ENCODE results near the gene ZRANB1.

Gene ZRANB1

DNA sequence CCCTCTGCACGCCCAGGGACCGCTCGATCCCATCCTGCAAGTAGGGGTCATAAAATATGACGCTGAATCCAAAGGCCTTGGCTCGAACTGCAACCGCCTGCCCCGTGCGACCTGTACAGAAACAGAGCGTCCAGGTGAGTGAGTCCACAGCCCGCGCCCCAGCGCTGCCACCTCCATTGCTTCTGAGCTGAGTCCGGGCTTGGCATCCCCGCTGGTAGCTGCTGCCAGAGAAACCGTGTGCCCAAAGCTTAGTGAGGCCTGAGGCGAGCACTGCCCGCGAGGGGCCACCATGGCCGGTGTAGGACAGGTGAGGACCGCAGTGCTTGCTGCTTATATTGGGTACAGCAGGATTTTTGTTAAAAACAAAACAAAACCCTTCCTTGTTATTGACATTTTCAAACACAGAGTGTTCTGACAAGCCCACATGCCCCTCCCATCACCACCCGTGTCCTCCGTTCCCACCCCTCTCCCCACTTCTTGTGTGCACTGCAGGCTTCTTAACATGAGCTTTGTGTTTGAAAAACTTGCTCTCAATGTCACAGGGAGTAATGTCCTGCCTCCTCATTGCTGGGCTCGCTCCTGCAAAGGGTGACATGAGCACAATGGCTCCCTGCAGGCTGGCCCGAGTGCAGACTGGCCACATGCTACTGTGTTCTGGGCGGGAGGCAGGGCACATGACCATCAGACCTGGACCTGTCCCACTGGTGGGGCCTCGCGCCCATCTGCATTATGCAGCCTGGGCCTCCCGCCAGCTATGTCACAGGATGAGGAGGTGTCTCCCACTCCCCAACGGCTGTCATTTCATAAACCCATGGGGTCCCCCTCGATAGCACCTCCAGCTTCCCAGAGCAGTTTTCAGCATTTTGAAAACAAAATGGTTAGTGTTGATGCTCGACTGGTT, 52.9 kb downstream of the ZRANB1 start:
- DNase-seq (ENCODE audit: low read depth), result no peak

DNA sequence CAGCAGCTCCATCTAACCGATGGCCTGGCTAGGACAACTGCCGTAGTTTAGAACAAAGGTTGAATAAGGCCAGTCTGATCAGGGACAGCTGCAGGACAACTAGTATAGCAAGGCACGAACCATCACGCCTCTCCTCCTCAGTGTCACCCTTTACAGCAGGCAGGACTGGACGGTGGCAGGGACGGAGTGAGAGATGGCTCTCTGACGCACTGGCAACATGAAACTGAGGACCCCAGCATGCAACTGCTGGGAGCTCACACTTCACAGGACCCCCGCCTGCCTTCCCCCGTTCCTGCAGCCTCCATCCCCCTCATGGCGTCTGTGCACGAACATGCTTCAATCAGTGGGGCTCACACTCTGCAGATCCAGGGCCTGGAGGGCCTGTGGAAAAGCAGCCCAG, 53.7 kb downstream of the ZRANB1 start:
- DNase-seq (ENCODE audit: low read depth), result no peak

DNA sequence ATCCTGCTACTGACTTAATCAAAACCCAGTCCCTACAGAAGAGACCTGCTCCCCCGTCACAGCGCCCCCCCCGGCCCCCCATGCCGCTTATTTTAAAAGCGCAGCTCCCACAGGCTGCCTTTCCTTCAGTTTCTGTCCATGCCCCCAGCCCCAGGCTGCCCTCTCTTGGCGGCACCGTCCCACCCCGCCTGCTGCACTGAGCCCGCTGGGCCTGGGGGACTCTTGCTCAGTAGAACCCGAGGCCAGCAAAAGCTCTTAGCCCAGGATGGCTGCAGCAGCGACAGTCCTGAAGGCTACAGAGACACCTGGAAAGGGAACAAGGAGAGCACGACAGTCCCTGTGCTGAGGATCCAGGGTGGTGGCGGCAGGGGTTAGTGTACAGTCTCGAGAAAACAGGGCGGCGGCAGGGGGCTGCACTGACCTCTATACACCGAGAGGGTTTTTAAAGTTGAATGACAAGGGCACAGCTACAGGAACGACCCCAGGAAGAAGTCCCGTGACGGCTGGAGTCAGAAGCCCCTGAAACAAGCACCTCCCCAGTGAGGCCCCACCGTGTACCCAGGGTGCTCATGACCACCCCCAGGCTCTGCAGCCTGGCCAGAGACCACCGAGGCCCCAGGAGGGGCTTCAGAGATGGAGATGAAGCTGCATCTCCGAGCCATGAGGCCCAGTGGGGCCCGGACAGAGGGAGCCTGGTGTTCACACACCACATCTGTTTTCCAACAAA, 54.4 kb downstream of the ZRANB1 start:
- no peak for DNase-seq (ENCODE audit: low read depth)

DNA sequence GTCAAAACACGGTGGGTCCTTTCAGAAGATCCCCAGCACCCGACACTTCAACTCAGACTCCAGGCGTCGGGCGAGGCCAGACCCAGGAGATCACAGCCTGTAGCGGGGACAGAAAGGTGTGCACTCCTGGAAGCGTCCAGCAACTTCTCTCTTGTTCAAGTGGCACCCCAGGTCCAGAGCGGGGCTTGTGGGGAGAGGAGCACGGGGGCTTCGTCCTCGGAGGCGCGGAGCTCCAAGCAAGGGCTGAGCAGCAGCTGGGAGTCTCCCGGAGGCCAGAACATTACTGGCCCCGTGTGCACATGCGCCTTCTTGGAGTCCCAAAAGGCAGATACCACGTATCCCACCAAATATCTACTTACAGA, 54.9 kb downstream of the ZRANB1 start:
- no peak for DNase-seq (ENCODE audit: low read depth)

DNA sequence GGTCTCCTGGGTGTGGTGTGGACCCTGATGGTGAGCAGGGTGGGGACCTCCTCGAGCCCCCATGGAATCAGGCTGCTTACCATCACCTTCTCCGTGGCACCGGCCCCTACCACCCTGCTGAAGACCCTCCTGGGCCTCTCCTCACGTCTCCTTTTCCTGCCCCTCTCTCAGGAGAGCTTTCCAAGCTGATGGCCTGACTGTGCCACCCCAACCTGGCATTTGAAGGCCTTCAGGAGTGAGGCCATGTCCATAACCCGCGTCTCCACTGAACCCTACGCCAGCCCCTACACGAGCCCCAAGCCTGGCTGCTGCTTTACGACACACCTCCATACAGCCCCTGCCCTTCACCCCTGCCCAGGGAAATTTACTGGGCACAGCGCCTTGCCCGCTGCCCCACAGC, 55.4 kb downstream of the ZRANB1 start:
- no peak for DNase-seq (ENCODE audit: low read depth)

DNA sequence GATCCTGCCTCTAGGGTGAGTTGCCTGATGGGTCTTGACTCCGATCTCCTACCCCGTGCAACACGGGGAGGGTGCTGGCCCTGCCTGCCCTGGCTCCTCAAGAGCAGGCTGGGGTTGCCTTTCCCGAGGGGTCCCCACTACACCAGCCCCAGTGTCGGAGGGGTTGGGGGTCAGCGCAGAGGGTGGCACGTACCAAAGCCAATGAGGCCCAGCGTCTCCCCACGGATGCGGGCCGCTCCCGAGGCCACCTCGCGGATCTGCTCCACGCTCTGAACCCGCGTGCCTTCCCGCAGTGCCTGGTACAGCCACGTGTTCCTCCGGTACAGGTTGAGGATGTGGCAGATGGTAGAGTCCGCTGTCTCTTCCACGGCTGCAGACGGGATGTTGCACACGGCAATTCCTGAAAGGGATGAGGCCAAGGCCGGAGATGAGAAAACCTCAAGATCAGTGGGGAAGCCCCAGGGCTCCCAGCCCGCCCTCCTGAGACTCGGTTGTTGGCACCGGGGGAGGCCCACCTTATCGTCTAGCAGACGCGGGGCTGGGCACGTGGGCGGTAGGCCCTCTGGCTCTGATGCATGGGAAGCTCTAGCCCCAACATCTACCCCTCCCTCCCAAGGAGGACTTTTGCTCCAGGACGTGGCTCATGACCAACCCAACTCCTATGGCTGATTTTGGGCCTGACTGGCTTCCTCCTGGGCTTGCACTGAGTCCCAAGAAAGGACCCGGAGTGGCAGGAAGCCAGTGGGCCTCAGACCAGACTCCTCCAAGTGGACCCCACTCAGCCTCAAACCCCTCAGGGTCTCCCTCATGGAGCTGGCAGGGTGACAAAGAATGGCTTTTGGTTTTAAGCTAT, 56.1 kb downstream of the ZRANB1 start:
- no peak for DNase-seq (ENCODE audit: low read depth)

DNA sequence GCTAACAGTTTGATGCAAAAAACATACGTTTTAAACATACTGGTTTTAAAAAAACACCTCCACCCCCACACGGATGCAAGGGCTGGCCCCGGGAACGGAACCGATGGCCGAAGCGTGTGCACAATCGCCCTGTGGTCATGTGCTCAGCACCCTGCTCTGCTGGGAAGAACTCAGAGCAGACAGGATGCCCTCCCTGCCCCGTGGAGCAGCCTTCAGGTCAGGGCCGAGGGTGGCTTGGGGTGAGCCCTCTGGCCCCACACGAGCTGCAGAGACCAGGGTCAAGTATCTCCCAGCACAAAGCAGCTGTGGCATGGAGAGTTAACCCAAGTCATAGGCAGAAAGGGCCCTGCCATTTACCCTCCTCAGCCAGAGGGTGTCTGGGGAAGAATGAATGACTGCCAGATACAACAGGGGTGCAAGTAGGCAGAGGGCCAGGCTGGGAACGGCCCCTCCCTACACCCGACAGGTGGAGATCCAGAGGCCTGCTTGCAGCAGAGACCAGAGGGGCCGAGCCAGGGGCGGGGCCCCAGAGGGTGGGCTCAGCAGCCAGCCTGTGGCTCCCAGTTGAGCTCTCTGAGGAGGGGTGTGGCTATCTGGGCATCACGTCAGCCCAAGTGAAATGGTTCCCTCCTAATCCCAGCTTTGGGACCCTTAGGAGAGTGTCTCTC, 56.8 kb downstream of the ZRANB1 start:
- no peak for DNase-seq (ENCODE audit: low read depth)

DNA sequence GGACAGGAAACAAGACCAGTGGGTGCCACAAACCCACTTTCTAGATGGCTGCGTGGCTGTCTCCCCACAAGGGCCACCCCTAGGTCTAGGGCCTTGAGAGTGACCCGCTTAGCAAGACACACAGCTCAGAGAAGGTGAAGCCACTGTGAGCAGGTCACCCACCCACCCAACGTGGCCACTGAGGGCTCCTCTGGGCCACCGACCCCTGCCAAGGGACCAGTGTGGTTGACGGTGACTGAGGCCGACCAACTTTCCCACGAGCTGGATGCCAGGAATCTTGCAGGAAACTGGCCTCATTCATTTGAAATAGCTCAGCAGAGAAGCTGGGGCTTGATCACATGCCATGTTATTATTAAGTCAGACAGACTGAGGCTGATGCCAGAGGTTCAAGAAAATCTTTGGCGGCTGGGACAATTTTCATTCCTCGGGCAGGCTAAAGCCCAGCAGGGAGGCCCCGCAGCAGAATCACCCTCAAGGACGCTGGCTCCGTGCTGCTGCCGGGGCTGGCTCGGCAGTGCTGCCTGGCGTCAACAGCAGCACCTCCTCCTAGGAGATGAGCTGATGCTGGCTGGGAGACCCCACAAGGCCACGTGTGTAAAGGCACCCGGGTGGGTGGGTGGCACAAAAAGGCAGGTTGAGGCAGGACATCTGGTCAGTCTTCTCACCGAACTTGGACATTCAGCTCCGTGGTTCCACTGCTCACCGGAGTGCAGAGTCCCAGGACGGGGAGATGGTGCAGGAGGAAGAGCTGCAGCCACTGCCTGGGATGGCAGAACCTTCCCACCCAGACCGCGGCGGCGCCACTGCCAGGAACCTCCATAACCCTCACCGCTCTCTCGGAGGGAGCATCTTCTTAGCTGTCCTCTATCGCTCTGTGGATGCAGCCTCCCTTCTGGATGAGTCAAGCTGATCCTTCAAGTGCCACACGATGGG, 57.8 kb downstream of the ZRANB1 start:
- DNase-seq (ENCODE audit: low read depth), result peak; percentile 91

DNA sequence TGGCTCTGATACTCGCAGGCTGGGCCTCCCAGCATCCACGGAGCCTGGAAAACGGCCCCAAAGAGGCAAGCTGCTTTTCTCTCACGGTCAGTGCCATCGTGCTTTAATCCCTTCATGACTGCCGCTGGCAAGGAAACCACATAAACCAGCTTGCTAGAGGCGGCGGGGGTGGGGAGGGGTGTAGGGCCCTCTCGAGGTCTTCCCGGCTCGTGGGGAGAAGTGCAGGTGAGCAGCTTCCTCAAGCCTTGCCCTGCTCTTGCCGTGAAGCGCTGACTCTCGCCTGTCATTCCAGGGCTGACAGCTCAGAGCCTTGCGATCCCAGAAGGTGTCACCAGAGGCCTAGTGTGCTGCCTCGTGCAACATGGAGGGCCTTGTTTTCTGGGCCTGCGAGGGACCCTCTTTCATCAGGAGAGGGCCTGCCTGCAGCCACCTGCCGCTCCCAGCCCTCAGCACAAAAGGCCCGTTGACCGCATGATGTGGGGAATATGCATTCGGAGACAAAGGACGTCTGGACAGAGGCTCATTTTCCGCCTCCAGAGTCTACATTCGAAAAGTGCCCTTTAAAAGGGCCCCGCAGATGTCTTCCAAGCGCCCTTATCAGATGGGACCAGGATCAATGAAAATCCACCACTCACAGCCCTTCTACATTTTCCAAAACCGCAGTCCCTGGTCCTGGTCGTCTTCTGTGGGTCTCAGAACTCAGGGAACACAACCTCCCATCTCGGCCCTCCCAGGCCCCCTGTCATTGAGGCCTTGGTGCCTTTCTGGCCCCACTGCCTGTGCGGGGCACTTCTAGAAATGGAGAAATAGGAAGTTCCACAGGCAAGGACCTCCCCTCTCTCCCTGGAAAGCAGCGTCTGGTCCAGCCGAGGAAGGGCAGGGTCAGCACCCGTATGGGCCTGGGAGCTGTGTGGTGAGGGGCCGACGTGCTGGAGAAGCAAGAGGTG, 58.7 kb downstream of the ZRANB1 start:
- DNase-seq (ENCODE audit: low read depth), result no peak

DNA sequence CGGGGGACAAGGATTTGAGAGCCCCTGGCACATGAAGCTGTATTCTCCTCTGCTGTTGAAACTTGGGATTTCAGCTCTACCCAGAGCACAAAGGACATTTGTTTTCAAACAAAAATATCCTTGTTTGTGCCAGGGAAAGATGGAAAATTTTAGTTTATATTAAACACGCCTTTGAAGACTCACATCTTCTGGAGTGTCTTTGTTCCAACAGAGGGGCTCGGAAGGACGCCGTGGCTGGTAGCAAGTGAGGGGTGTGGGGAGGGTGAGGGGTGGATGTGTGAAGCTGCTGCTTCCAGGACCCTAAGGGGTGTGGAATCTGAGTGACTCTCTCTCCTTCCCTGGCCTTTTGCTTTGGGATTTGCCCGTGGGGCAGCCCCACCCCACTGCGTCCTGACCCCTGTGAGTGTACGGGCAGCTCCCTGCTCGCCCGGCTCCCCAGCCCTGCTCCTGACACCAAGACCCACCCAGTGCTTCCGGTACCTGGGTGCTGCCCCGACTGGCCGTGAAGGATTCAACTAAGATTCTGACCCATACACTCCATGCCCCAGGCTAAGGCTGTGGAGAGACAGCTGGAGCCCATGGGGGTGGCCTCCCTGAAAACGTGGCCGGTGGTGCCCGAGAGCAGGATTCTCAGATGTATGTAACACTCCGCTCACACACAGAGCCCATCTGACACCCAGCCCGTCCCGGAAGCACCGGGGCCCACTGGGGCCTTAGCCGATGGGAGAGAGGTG, 59.6 kb downstream of the ZRANB1 start:
- DNase-seq (ENCODE audit: low read depth), result no peak

DNA sequence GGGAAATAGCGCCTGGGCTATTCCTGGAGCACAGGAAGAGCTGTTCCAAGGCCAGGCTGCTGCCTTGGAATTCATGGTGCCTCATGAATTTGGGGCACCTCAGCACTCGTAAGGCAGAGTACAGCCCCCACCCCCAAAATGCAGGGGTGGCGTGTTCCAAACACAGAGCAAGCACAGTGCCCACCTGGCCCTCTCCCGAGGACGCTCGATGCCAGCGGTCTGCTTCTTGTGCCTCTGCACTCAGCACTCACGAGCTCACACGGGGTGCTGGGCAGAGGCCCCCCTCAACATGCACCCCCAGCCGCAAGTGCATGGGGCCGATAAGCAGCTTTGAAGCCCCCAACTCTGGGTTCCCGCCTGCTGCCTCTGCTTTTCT, 60.1 kb downstream of the ZRANB1 start:
- no peak for DNase-seq (ENCODE audit: low read depth)

DNA sequence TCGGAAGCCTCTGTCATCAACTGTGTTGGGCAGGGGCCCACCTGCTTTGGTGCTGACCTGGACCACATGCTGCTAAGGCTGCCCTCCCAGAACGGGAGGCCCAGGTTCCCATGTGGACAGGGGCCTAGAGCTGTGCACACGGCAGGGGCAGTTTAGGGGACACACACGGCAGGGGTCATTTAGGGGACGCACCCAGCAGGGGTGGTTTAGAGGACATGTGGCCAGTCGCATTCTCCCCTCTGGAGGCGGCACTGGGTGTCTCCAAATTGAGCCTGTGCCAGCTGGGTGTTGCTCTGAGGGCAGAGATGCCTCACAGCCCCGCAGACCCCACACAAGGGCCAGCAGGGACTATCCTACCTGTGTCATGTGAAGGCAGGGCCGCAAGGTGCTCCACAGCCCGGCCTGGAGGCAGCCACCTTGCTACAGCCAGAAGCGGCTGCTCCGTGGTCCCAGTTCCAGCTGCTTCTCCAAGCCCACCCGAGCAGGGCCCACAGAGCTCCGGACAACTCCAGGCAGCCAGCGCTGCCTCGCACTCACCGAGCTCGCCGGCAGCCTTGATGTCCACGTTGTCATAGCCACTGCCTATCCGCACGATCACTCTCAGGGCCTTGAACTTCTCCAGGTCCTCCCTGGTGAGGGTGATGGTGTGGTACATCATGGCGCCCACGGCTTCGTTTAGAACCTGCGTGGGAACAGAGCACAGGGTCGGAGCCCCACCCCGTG, 60.7 kb downstream of the ZRANB1 start:
- no peak for DNase-seq (ENCODE audit: low read depth)

DNA sequence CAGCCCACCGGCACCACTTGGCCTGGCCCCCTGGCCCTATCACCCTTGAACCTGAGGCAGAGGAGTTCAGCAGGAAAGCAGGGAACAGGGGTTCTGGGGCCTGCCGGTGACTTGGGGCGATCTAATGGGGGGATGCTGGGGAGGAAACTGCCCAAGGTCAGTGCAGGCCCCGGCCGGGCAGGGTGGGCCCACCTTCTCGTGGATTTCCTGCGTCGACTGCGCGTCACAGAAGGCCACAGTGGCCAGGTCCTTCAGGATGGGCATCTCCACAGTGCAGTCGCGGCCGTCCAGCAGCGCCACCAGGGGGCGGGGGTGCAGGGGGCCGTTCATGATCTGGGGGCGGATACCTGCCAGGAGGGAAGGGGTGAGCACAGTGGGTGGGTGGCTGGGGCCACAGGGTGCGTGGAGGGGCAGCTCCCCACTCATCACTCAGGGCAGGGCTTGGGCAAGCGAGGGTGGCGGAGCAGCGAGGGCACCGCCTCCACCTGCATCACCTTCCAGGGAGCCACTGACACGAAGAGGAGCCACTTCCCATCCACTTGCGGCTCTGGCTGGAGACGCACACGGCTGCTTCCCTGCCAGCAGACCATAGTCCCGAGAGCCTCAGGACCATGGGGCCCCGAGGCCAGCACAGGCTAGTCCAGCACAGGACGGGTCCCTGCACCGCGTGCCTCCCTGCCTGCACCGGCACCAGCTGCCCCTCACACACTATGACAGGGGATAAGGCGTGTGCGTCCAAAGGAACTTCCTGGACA, 61.4 kb downstream of the ZRANB1 start:
- no peak for DNase-seq (ENCODE audit: low read depth)

DNA sequence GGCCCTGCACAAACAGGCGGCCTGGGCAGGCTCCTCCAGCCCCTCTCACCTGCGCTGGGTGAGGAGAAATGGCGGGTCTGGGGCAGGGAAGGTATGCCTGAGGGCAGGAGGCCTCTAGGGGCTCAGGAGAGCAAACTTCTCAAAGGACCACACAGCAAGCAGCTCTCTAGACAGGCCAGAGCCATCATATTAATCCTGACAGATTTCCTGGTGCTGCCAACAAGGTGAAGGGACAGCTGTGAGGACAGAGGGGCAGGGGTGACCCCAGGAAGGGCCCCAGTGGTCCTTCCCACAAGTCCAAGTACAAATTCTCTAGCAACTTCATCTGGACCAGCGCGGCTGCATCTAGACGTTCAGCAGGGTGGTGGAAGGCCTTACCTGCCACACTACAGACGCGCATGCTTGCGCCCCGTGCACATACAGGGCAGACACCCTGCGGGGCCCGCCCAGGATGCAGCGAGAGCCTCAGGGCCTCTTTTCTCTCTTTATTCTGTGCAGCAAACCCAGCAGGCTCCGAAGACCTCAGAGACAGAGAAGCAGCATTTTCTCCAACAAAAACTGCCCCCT, 62.1 kb downstream of the ZRANB1 start:
- DNase-seq (ENCODE audit: low read depth), result no peak

DNA sequence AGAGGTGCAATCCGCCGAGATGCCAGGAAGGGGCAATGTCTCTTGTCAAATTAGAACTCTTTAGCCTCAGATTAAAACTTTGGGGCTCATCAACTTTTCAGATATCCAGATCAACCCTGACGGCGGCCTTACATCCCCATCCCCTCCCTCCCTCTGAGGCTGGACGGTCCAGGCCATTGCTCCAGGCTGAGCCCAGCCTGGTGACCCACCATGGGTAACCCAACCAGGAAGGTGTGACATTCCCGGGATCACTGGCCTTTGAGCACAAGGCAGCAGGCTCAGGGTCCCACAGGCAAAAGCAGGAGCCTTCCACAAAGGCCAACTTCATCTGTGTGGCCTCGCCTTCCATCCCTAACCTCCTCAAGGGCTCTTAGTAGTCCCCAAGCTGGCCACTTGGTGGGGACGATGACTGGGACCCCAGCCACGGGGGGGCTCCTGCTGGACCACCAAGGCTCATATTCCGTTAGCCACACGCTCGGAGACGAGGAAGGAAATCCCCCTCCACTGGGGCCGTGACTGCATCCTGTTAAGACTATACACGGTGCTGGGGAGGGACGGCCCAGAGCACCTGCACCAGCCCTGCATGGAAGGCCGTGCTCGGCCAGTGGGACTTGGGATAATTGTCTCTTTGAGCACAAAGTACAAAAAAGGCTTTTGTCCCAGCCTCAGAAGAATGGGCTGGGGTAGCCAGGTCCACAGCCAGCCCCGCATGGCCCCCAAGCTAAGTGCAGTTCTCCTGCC, 62.8 kb downstream of the ZRANB1 start:
- DNase-seq (ENCODE audit: low read depth), result no peak

DNA sequence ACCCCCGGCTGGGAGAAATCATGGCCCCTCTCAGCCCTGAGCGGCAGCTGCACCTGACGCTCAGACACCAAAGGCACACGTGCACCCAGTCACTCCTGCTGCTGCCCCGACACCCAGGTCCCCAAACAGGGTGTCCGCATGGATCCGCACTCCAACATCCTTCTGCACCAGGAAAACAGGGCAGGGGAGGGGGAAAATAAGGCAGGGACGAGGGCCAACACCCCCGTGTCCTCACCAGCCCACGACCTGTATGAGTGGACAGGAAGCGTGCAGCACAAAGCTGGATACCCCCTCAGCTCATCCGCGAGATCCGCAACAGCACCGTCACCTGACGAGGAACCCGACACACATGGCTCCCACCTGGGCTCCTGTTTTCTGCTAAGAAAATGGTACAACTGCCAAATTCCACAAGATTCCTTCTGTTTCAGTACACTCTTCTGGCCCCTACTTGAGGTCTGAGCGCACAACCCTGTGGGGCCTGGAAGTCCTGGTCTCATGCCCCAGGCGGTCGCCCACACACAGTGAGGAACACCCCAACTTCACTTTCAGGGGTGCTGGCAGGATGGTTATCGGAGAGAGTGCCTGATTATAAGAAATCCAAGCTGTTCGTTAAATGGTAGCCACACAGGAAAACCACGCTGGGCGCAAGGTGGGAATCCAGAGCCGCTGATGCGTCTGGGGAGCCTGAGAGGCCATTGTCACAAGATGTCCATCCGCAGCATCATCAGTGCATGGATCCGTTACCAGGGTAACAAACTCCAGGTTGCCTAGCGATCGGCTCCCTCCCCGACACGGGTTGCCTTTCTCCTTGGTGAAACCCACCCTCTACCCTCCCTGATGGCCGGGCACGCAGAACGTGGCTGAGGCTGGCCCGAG, 63.6 kb downstream of the ZRANB1 start:
- DNase-seq (ENCODE audit: low read depth), result no peak

Data from GM04503 (cell line).